ENCODE results near the gene SFMBT2.

DNA sequence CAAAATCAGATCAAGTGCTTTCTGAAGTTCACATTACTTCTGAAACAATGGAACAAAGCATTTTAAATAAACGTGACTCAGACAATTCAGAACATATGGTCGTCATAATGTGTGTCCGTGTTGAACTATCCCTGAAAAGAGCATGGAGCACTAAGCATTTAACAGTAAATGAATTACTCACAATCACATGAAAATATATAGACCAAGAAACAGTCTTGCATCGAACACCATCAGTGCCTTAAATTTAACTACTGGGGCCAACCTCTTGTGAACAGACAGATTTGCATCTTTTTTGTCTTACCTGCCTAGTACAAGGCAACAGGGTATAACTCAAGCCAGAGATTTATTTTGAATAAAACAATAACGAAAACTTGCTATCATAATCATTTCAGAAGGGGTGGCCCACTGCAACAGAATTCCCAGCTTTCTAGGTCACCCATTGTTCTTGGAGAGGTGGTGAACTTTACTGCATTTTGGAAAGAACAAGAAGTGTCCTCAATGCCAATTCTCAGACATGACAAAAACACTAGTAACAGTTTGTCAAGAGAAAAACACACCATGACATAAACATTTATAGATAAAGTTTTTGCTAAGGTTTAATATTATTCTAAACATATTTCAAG is 293.5 kb downstream of the SFMBT2 start:
- TF ChIP-seq, protein P1, sequence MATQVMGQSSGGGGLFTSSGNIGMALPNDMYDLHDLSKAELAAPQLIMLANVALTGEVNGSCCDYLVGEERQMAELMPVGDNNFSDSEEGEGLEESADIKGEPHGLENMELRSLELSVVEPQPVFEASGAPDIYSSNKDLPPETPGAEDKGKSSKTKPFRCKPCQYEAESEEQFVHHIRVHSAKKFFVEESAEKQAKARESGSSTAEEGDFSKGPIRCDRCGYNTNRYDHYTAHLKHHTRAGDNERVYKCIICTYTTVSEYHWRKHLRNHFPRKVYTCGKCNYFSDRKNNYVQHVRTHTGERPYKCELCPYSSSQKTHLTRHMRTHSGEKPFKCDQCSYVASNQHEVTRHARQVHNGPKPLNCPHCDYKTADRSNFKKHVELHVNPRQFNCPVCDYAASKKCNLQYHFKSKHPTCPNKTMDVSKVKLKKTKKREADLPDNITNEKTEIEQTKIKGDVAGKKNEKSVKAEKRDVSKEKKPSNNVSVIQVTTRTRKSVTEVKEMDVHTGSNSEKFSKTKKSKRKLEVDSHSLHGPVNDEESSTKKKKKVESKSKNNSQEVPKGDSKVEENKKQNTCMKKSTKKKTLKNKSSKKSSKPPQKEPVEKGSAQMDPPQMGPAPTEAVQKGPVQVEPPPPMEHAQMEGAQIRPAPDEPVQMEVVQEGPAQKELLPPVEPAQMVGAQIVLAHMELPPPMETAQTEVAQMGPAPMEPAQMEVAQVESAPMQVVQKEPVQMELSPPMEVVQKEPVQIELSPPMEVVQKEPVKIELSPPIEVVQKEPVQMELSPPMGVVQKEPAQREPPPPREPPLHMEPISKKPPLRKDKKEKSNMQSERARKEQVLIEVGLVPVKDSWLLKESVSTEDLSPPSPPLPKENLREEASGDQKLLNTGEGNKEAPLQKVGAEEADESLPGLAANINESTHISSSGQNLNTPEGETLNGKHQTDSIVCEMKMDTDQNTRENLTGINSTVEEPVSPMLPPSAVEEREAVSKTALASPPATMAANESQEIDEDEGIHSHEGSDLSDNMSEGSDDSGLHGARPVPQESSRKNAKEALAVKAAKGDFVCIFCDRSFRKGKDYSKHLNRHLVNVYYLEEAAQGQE (IDR thresholded peaks at IDR 0.05; ENCODE audit: low read depth), result no peak
- TF ChIP-seq, protein P2, sequence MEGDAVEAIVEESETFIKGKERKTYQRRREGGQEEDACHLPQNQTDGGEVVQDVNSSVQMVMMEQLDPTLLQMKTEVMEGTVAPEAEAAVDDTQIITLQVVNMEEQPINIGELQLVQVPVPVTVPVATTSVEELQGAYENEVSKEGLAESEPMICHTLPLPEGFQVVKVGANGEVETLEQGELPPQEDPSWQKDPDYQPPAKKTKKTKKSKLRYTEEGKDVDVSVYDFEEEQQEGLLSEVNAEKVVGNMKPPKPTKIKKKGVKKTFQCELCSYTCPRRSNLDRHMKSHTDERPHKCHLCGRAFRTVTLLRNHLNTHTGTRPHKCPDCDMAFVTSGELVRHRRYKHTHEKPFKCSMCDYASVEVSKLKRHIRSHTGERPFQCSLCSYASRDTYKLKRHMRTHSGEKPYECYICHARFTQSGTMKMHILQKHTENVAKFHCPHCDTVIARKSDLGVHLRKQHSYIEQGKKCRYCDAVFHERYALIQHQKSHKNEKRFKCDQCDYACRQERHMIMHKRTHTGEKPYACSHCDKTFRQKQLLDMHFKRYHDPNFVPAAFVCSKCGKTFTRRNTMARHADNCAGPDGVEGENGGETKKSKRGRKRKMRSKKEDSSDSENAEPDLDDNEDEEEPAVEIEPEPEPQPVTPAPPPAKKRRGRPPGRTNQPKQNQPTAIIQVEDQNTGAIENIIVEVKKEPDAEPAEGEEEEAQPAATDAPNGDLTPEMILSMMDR (IDR thresholded peaks at IDR 0.05 in 2 of 3, conservative IDR thresholded peaks at IDR 0.05 in 1 of 3; ENCODE audit: borderline replicate concordance in 1 of 3, insufficient read depth in 1 of 3, low read depth in 2 of 3, low read length in 2 of 3), result no peak
- TF ChIP-seq EZH2 (IDR thresholded peaks at IDR 0.05) (no peak), POLR2AphosphoS5 (IDR thresholded peaks at IDR 0.05; ENCODE audit: low read depth, low read length) (no peak), FOSL1 (IDR thresholded peaks at IDR 0.05; ENCODE audit: low read depth) (no peak), POLR2A (IDR thresholded peaks at IDR 0.05; ENCODE audit: borderline replicate concordance, extremely low read depth, insufficient read depth, insufficient read length) (no peak), SRF (IDR thresholded peaks at IDR 0.05; ENCODE audit: low read depth) (no peak), SIN3A (IDR thresholded peaks at IDR 0.05; ENCODE audit: low read depth) (no peak), EGR1 (IDR thresholded peaks at IDR 0.05; ENCODE audit: low read depth) (no peak), ZNF274 (IDR thresholded peaks at IDR 0.05; ENCODE audit: low read depth, low read length) (no peak)
- TF ChIP-seq, protein P3, sequence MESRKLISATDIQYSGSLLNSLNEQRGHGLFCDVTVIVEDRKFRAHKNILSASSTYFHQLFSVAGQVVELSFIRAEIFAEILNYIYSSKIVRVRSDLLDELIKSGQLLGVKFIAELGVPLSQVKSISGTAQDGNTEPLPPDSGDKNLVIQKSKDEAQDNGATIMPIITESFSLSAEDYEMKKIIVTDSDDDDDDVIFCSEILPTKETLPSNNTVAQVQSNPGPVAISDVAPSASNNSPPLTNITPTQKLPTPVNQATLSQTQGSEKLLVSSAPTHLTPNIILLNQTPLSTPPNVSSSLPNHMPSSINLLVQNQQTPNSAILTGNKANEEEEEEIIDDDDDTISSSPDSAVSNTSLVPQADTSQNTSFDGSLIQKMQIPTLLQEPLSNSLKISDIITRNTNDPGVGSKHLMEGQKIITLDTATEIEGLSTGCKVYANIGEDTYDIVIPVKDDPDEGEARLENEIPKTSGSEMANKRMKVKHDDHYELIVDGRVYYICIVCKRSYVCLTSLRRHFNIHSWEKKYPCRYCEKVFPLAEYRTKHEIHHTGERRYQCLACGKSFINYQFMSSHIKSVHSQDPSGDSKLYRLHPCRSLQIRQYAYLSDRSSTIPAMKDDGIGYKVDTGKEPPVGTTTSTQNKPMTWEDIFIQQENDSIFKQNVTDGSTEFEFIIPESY (IDR thresholded peaks at IDR 0.05; ENCODE audit: extremely low read depth, insufficient replicate concordance, low read length), result no peak

All from HCT116 (cell line).